Stimulated activated CD8-positive, alpha-beta memory T cell treated with anti-CD3 and anti-CD28 coated beads, Interleukin-12 subunit alpha, Interleukin-12 subunit beta, amount 100 ng/mL, for 24 hours (primary cell): ENCODE results near the gene ZNF679.
"Not testable (repeated sequence)": the region's sequence is repeated elsewhere in the genome, so short reads cannot be mapped to it uniquely, and the experiment has no call there.

Experiments used
- DNase-seq: peaks from one replicate; pipeline ENCODE4 v3.0.0-alpha.2; 2020; ENCODE audit errors: extremely low read depth

ZNF679 gene

DNA sequence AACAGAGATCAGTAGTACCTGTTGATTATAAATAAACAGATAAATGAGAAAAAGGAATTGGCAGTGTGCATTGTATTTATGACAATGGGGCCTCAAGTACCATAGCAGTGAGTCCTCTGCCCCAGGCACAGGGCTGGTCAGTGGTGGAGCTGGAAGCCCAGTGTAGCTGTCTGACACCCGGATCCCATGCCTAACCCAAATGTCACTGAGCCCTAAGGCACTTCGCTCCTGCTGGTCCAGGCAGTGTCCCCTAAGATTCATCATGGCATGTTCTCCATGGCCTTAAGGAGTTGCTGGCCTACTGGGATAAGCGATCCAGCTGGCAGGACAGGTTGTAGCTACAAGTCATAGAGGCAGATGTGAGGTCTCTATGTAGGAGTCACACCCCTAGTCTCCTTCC lies 82.2 kb downstream of the ZNF679 start:
- DNase-seq: no peak

DNA sequence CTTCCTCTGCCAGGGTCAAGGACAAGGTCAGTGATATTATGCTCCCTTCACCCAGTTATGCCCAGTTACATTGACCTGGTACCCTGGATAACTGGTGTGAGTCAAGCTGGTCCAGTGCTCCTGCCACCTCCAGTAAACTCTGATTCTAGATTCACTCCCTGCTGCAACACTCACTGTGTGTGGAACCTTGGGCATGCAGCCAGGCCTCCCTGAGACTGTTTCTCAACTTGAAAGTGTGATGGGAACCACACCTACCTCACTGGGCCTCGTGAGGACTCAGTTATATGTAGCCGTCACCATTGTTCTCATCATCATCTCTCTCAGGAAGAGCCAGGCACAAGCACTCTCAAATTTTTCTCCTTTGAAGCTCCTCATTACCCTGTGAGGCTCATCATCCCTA lies 84.6 kb downstream of the ZNF679 start:
- no peak for DNase-seq

DNA sequence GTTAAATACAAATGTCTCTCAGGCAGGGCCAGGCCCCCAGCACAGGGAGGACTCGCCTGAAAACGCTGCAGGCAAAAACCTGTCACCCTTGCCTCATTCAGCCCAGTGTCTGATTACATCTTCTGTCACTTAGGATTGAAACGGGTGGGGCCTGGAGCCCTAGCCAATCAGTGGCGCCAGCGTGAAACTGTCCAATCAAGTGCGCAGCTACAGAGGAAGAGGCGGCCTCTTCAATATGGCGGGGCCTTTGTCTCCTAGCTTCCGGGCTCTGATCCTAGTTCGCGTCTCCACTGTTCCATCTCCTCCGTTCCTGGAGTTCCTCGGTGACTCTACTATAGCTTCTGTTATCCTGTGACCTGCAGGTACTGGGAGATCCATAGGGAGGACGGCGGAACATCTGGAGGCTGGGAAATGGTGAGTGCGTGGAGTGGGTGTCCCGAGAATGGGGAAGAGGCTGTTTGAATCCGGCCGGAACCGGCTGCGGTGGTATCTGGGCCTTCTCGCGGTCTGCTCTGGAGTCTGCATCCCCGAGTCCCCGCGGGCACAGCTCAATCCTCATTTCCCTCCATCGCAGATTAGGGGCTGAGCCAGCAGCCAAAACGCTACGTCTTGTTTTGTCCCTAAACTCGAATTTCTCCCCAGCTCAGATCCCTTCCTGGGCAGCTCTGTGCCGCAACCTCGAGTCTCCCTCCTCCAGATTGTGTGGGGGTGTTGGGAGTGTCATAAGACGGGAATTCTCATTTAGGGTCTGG lies 85.6 kb downstream of the ZNF679 start, which contains the start of gene ZNF736:
ZNF736 (plus strand) TSS at position 222 of the 752 bp plus-strand sequence; CDS start at position 412, 190 bp downstream.
- peak; percentile 65 for DNase-seq

DNA sequence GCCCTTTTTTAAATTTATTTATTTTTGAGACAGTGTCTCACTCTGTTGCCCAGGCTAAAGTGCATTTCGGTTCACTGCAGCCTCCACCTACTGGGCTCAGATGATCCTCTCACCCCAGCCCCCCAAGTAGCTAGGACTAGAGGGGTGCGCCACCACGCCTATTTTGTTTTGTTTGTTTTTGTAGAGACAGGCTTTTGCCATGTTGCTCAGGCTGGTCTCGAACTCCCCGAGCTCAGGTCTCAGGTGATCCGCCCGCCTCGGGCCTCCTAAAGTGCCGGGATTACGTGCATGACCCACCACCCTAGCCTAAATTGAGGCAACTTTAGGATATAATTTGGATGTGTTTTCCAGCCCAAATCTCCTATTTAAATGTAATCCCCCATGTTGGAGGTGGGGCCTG lies 86.3 kb downstream of the ZNF679 start:
- no peak for DNase-seq

DNA sequence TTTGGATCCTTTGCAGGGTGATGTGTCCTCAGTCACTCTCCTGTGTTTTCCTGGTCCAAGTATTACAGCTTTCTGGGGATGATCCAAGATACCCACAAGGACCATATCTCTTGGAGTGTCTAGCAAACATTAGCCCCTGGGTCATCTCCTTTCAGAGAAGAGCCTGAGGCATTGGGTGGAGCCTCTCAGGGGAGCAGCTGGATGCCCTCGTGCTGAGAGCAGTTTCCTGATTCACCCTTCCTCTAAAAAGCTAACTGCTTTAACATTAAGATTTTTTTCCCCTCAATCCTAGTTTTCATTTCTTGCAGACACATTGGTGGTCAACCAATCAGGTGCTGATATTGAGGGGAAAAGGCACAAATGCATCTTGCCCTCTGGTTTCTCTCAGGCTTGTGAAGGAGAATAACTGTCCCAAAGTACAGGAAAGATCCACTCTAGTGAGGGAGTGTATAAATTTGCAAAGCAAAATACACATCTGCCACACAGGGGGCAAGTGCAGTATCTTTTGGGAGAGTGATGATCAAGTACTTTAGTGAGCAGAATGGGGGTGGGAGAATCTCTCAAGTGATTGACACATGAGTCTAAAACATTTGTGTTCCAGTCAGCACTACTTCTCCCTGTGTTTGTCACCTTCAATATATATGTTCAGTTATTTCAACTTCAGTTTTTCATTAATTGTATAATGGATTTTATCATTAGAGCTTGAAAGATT lies 87.9 kb downstream of the ZNF679 start:
- not testable (repeated sequence) for DNase-seq
